ENCODE measurements around the gene AREG. TPM values are rescaled to one million over a fixed set of nuclear protein-coding genes. Genes with fewer than 3 reads are reported as not detected.

AREG gene
- total RNA-seq, 4 donors from 2014 or later, result 16.6 to 51.4 (median 36.3) TPM

DNA sequence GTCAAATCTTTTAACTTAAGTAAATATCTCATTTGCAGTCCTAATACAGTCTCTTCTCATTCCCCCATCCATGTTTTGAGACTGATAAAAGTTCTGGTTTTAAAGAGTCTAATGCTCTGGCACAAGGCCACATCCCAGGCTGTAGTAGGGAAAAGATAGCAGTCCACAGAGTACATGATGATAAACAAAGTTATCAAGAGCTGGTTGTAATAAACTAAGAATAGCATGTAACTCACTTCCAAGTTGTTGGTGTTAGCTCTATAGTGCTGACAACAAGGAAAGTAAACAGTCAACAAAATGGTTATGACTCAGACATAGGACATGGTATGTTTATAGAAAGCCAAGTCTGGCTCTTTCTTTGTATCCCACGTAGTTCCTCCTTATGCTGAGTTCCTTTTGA, 21.8 kb upstream of the AREG start:
- DNase-seq, result no peak
- H3K27me3 ChIP-seq, result no peaks in the 10 kb centered on the region
- no peak overlapping the region for H3K4me3 ChIP-seq
- intact Hi-C loops (cut with DNase I), result no loop called here
- TF ChIP-seq, protein P1, sequence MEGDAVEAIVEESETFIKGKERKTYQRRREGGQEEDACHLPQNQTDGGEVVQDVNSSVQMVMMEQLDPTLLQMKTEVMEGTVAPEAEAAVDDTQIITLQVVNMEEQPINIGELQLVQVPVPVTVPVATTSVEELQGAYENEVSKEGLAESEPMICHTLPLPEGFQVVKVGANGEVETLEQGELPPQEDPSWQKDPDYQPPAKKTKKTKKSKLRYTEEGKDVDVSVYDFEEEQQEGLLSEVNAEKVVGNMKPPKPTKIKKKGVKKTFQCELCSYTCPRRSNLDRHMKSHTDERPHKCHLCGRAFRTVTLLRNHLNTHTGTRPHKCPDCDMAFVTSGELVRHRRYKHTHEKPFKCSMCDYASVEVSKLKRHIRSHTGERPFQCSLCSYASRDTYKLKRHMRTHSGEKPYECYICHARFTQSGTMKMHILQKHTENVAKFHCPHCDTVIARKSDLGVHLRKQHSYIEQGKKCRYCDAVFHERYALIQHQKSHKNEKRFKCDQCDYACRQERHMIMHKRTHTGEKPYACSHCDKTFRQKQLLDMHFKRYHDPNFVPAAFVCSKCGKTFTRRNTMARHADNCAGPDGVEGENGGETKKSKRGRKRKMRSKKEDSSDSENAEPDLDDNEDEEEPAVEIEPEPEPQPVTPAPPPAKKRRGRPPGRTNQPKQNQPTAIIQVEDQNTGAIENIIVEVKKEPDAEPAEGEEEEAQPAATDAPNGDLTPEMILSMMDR (IDR thresholded peaks at IDR 0.05), result no peak
- no peak for TF ChIP-seq POLR2A (IDR thresholded peaks at IDR 0.05)
- 9 to 12% methylated on average over 1 of the region's 1 CpG for WGBS, 2 donors
- no peak overlapping the region for H3K27ac ChIP-seq
- H3K4me1 ChIP-seq, result peaks cover 0 to 7% (median 0%) of the 10 kb centered on the region in 3 donors
- no peaks in the 10 kb centered on the region for H3K36me3 ChIP-seq
- H3K9me3 ChIP-seq, result no peaks in the 10 kb centered on the region

DNA sequence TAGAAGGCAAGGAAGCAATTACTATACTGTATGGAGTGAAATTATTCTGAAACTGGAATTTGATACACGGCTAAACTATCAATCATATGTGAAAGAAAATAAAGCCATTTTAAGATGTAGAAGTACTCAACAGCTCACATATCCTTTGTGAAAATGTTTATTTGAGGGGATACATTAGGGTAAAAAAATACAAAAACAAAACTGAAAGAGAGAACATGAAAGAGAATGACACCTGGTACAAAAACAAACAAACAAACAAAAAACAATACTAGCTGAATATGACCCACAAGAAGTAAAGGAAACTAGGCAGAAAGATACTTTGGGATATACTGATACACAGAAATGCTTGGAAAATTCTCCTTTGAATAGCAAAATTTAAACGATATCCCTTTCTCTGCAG, 20.8 kb upstream of the AREG start:
- no peak for DNase-seq
- intact Hi-C loops (cut with DNase I), result no loop called here
- H3K4me3 ChIP-seq, result no peak overlapping the region
- WGBS, 2 donors, result 93 to 95% methylated on average over 2 of the region's 2 CpGs
- no peaks in the 10 kb centered on the region for H3K9me3 ChIP-seq
- no peaks in the 10 kb centered on the region for H3K27me3 ChIP-seq
- no peak overlapping the region for H3K27ac ChIP-seq
- TF ChIP-seq, protein P1 (IDR thresholded peaks at IDR 0.05), result no peak
- no peaks in the 10 kb centered on the region for H3K36me3 ChIP-seq
- no peaks in the 10 kb centered on the region for H3K4me1 ChIP-seq

DNA sequence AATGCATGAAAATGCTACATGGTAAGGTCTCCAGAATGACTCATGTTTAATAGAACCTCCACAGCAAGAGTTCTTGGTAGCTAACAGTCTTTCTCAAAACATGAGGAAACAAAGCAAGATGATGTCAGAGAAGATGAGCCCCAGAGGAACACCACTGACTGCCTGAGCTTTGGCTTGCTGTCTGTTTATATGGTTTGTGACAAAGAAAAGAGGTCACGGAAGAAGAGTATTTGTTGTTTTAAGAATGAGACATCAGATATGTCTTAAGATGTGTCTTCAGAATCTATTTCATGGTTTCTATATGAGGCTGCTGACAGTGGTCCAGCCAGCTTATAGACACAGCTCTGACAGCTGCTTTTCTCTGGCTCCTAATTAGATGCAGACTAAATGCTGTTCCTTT, 18.8 kb upstream of the AREG start:
- WGBS, 2 donors, result 55 to 80% methylated on average over 1 of the region's 1 CpG
- Histone ChIP-seq H3K27me3 (no peaks in the 10 kb centered on the region), H3K4me3 (no peak overlapping the region), H3K36me3 (no peaks in the 10 kb centered on the region), H3K4me1 (no peaks in the 10 kb centered on the region), H3K9me3 (no peaks in the 10 kb centered on the region), H3K27ac (no peak overlapping the region)
- no peak for DNase-seq
- intact Hi-C loops (cut with DNase I), result no loop called here
- TF ChIP-seq POLR2A (IDR thresholded peaks at IDR 0.05), result no peak
- TF ChIP-seq, protein P1 (IDR thresholded peaks at IDR 0.05), result no peak

- no peak for DNase-seq
- H3K36me3 ChIP-seq, result no peaks in the 10 kb centered on the region
- TF ChIP-seq, protein P1 (IDR thresholded peaks at IDR 0.05), result no peak
- TF ChIP-seq POLR2A (IDR thresholded peaks at IDR 0.05), result no peak
Observed at GRCh38 chr4:74428276-74428675, 16.7 kb upstream of the AREG start.

DNA sequence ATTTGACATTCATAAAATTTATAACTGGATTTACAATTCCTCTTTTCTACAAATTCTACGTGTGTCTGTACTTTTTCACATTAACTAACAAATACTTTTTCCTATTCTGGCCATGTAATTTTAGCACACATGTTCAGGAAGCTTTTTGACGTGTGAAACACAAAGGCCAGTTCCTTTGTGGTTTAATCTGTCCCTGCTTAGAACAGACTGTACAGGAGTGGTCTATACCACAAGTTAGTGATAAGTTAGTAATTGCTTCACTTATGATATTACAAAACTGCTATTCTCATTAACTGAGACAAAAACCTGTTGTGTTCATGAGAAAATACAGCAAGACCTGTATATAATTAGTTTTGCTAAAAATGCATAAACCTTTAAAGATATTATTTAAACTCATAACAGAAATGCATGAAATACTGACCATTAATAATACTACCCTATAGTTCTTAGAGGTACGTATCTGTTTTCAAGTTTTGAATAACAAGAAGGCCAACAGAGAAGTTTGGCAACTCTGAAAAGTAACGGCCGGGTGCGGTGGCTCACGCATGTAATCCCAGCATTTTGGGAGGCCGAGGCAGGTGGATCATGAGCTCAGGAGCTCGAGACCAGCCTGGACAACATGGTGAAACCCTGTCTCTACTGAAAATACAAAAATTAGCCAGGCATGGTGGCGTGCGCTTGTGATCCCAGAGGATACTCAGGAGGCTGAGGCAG, 13.7 kb upstream of the AREG start:
- Histone ChIP-seq H3K9me3 (no peaks in the 10 kb centered on the region), H3K36me3 (no peaks in the 10 kb centered on the region), H3K27me3 (no peaks in the 10 kb centered on the region), H3K4me1 (peaks cover 0 to 10% (median 0%) of the 10 kb centered on the region in 3 donors), H3K27ac (peak overlapping the region in 1 of 4 donors; percentile 16), H3K4me3 (no peak overlapping the region)
- 61 to 76% methylated on average over 11 of the region's 11 CpGs for WGBS, 2 donors
- TF ChIP-seq, protein P1 (IDR thresholded peaks at IDR 0.05), result no peak
- no peak for TF ChIP-seq POLR2A (IDR thresholded peaks at IDR 0.05)
- intact Hi-C loops (cut with DNase I), result no loop called here
- no peak for DNase-seq

More at GRCh38 chr4:74428276-74428675, 16.7 kb upstream of the AREG start:
- H3K4me1 ChIP-seq, result no peaks in the 10 kb centered on the region
- H3K27me3 ChIP-seq, result no peaks in the 10 kb centered on the region
- no peak overlapping the region for H3K4me3 ChIP-seq
- intact Hi-C loops (cut with DNase I), result no loop called here
- no peaks in the 10 kb centered on the region for H3K9me3 ChIP-seq
- H3K27ac ChIP-seq, result no peak overlapping the region
